SH-SY5Y (cell line): ENCODE data around the gene KCTD1.

ENCODE experiments used
- GATA2 ChIP-seq: IDR thresholded peaks from 2 replicates; pipeline ENCODE4 v1.6.1; 2011; ENCODE audit warnings: mild to moderate bottlenecking, low read depth, low read length
- GATA3 ChIP-seq: IDR thresholded peaks from 2 replicates; pipeline ENCODE4 v1.6.1; 2011; ENCODE audit warnings: low read depth, mild to moderate bottlenecking, low read length, moderate library complexity

DNA sequence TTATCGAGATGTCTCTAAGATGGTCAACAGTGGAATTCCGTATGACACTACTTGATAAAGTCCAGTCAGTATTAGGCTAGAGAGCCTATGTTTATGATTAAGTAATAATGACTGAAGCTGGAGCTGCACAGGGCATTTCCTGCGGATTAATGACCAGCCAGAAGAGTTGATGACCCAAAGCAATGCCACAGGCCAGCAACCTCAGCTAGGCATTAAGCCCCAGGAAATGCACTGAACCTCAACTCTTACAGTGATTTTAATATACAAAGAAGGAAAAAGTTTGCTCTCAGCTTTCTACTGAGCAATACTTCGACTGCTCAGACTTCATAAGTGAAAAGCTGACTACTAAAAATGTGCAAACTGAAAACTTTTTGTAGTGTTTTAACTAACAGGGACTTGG is 3.9 kb downstream of the KCTD1 start:
- no peak for TF ChIP-seq GATA3
- no peak for TF ChIP-seq GATA2
